ENCODE results near the gene HERPUD1.

HERPUD1 gene

DNA sequence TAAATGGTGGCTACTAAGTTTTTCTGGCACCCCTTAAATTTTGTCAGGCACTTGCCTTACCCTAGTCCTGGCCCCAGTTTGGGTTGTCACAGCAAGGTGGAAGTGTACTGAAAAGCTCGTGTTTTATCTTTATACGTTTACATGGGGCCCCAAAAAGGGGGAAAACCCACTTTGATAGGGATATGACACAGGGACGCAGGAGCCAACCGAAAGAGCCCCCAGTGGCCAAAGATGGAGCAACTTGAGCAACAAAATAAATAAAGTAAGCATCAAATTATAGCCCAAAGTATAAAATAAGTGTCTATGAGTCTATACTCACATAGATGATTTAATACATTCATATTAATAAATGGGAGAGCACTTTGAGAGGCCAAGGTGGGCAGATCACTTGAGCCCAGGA is 24.8 kb downstream of the HERPUD1 start:
- TF ChIP-seq ZBTB7A (IDR thresholded peaks at IDR 0.05; ENCODE audit: low read depth) (no peak), CEBPB (IDR thresholded peaks at IDR 0.05) (no peak), EP300 (IDR thresholded peaks at IDR 0.05; ENCODE audit: borderline replicate concordance) (no peak), REST (IDR thresholded peaks at IDR 0.05; ENCODE audit: low read depth) (no peak), NFIC (IDR thresholded peaks at IDR 0.05) (no peak)

DNA sequence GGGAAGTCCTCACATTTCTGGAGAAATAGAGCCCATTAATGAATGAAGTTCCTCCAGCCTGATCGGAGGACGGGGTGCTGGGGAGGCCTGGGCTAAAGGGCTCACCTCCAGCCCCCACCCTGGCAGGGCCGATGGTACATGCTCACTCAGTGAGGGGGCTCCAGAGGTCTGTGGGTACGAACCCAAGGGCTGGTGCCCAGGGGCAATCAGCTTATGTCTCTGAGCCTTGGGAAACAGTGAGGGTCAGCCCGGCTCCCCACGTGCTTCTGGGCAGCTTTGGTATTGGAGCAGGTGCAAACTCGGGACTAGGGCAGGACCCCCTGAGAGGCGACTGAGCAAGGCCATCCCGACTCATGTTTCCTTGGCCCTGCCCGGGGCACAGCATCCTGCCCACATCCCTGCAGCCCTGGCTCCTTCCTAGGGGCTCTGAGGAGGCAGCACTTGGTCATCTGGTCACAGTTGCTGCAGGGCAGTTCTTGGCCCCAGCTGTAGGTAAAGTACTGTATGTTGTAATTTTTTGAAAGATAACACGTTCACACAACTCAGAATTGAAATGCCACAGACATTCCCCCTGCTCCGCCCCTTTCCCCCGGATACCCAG is 28.8 kb downstream of the HERPUD1 start:
- TF ChIP-seq, protein P1, sequence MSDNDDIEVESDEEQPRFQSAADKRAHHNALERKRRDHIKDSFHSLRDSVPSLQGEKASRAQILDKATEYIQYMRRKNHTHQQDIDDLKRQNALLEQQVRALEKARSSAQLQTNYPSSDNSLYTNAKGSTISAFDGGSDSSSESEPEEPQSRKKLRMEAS (IDR thresholded peaks at IDR 0.05): no peak
- TF ChIP-seq REST (IDR thresholded peaks at IDR 0.05; ENCODE audit: low read depth) (no peak), TCF12 (IDR thresholded peaks at IDR 0.05; ENCODE audit: low read depth) (no peak), ZBTB7A (IDR thresholded peaks at IDR 0.05; ENCODE audit: low read depth) (no peak)

DNA sequence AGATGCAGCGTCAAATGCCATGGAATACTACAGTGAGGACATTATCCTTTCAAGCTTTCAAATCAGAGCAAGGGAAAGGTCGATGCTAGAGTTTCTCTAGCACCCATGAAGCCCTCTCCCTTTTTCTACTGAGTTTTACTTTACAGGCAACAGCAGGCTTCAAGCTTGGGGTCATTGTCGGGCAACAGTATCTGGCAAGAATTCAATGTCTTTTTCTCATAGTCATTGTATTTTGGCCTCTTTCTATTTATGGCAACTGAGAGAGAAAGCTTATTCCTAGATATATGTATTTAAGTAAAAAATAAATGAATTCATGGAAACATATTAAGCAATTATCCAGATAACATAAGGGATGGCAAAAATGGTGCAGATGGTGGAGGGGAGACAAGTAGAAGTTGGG is 29.4 kb downstream of the HERPUD1 start:
- no peak for TF ChIP-seq CEBPB (IDR thresholded peaks at IDR 0.05)
- TF ChIP-seq EP300 (IDR thresholded peaks at IDR 0.05; ENCODE audit: borderline replicate concordance): no peak
- TF ChIP-seq RAD21 (IDR thresholded peaks at IDR 0.05; ENCODE audit: low read depth): no peak
- no peak for TF ChIP-seq CREB1 (IDR thresholded peaks at IDR 0.05; ENCODE audit: low read depth)
- no peak for TF ChIP-seq REST (IDR thresholded peaks at IDR 0.05; ENCODE audit: low read depth)
- TF ChIP-seq TAF1 (IDR thresholded peaks at IDR 0.05; ENCODE audit: low read depth): no peak
- TF ChIP-seq TCF12 (IDR thresholded peaks at IDR 0.05; ENCODE audit: low read depth): no peak
- no peak for TF ChIP-seq EGR1 (IDR thresholded peaks at IDR 0.05)
- TF ChIP-seq, protein P1 (IDR thresholded peaks at IDR 0.05): no peak
- no peak for TF ChIP-seq FOXM1 (IDR thresholded peaks at IDR 0.05; ENCODE audit: borderline replicate concordance, low read depth)
- no peak for TF ChIP-seq TEAD4 (IDR thresholded peaks at IDR 0.05)
- no peak for TF ChIP-seq USF1 (IDR thresholded peaks at IDR 0.05)

GRCh38 chr16:56961851-56962281 is 29.9 kb downstream of the HERPUD1 start, which contains the start of gene CETP:
TSS of gene CETP (plus strand) at chr16:56961950. CDS start at chr16:56961980, 30 bp downstream.
- TF ChIP-seq NFIC (IDR thresholded peaks at IDR 0.05) (no peak), CREB1 (IDR thresholded peaks at IDR 0.05; ENCODE audit: low read depth) (no peak), EP300 (IDR thresholded peaks at IDR 0.05; ENCODE audit: borderline replicate concordance) (no peak), TEAD4 (IDR thresholded peaks at IDR 0.05) (no peak), REST (IDR thresholded peaks at IDR 0.05; ENCODE audit: low read depth) (no peak), RAD21 (IDR thresholded peaks at IDR 0.05; ENCODE audit: low read depth) (no peak), FOXM1 (IDR thresholded peaks at IDR 0.05; ENCODE audit: borderline replicate concordance, low read depth) (no peak), USF1 (IDR thresholded peaks at IDR 0.05) (no peak), EGR1 (IDR thresholded peaks at IDR 0.05) (no peak), TAF1 (IDR thresholded peaks at IDR 0.05; ENCODE audit: low read depth) (no peak), ZBTB7A (IDR thresholded peaks at IDR 0.05; ENCODE audit: low read depth) (no peak), TCF12 (IDR thresholded peaks at IDR 0.05; ENCODE audit: low read depth) (no peak), YY1 (IDR thresholded peaks at IDR 0.05; ENCODE audit: low read depth) (no peak), CEBPB (IDR thresholded peaks at IDR 0.05) (no peak)
- TF ChIP-seq, protein P1 (IDR thresholded peaks at IDR 0.05): no peak
